GM18502 (cell line): ENCODE data around the gene BOC.

ENCODE experiments used
- ATAC-seq: cut with Tn5 transposase; IDR thresholded peaks from one replicate; pipeline ENCODE4 v1.9.1; 2021; ENCODE audit warnings: mild to moderate bottlenecking; ENCODE audit not compliant: unreplicated experiment, poor library complexity

The BOC gene

DNA sequence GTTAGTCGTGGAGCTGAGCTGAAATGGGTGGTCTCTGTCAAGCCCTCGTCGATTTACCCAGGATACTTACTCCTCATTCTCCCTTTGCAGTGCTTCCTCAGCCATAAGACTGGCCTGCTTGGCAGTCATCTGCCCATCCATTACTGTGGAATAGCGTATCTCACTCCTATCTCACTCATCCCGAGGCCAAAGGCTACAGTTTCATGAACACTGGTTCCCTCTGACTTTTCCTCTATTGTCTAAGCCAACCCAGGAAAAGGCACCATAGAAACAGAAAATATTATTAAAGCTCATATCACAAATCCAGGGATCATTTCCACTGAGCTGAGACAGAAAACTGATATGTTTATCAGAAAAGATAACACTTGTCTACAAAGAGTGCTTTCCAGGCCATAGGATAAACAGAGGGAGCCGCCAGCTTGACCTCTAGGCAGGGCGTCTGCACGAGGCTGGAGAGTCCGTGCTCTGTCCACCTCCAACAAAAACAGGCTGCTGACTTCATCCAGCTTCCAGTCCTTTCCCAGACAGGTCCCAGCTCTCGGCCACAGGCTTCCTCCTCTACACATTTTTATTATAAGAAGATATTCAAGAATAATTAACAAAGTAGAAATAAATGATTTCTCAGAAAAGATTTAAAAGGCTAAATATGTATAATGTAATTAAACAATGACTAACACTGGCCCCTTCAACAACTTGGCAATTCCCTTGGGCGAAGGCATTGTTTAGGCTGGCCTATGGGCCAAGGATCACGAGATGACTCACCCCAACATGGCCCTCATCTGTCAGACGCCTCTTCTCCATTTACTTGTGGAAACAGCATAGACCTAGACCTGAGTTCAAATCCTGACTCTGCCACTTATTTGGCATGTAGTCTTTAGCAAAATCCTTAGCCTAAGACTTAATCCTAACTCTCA is 27.4 kb upstream of the BOC start:
- no peak for ATAC-seq

DNA sequence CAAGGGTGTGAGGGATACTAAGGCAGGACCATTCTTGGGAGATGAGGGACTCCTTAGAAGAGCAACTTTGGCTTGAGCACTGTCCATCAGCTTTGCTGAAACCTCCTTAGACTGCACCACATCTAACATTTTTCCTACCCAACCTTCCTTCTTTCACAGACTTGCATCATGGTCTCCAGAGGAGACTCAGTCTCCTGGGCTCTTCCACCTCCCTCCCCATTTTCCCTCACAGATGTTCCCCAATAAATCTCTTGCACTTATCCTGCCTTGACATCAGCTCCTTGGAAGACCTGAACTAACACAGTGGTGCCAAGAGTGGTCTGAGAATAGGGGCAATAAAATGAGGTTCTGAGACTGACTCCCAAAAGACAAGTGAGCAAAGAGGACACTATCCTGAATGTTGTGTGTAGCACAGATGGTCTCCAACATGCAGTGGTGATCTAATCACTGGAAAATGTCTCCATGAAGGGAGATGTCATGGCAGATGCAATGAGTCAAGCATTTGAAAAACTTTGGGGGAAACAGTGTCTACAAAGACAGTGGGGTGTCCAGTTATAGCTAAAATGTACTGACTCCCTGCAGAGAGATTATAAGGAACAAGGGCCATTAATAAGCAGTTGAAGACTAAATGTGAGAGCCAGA is 26.0 kb upstream of the BOC start:
- no peak for ATAC-seq

DNA sequence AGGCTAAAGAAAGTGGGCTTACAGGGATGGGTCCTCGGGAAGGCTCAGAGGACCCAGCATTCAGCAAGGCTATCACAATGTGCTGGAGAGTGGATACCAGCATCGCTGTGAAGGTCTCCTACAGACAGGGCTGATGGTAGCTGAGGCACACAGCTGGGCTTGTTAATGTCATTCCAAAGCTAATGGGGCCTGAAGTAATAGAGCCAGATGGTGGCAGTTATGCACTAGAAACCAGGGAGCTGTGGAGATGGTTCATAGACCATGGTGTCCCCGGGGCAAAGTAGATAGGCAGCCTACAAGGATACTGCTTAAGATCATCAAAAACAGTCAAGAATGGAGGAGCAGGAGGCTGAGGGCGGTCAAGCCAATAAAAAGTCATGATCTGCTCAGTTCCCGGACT is 24.8 kb upstream of the BOC start:
- ATAC-seq, result no peak

DNA sequence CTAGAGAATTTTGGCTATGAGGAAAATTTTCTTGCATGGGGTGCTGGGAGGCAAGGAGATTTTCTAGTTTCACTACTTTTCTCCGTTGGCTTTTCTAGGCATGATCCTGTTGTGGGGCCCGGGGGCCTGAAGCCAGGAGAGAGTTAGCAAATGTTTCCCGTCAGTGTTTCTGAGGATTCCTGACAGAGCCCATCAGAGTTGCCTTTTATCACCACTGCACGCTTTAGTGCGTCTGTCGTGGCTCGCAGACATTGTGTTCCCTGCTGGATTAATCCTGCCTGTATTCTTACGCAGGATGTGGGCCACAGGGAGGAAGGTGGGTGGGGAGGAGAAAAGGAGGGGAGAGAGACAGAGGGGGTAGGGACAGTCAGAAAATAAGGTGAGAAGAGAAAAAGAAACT is 18.1 kb upstream of the BOC start:
- ATAC-seq, result no peak

DNA sequence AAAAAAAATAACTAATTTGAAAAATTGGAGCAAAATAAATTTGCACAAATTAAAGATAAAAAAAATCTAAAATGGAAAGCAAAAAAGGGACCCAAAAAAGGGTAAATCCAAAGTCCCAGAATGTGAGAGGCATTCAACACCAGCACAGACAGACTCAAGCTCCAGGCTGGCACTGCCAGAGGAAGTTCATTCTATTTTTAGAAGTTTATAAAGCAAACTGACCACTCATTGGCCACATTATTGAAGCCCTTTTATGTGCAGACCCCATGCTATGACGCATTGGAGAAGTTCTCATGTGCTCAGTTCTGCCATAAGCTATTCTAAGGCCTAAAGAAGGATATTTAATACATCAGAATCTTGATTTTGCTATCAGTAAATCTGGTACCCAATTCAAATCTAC is 17.6 kb upstream of the BOC start:
- no peak for ATAC-seq

DNA sequence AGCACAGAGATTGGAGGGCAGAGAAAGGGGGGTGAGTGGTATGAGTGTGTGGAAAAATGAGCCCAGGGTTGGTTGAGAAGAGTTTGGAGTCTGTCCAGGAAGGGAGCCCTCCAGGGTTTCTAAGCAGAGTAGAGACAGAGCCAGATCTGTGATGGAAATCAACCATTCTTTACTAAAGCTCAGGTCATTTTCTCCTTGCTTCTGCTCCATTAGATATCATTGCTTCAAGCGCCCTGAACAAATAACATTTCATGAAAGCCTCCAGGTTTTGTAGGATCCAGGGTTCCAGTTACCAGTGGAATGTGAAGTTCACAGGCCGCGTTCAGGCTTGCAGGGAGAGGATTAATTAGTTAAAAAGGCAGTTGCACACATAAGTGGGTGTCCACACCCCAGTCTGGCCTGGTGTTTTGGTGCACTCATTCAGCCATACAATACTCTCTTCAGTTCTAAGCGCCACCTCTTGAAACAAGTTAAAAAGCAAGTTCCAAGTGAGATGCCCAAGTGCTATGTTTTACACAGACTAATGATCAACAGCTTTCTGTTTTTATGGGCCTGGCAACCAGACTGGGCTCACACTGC is 16.4 kb upstream of the BOC start:
- no peak for ATAC-seq

DNA sequence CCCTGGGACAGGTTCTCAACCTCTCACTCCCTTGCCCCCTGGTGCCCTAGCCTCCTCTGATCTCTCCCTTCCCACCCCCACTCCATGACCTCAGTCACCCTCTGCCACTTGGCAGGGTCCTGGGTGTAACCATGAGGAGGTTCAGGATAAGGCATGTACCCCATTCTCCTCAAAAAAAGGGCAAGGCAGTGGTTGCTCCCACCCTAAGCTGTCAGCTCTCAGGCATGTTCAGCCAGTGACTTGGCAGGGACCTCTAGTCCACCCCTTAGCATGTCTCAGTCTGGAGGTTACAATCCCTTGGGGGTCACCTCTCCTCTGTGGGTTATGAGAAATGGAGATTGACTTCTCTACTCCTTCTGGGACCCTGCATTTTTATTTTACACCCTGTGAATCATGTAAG is 11.0 kb upstream of the BOC start:
- no peak for ATAC-seq

DNA sequence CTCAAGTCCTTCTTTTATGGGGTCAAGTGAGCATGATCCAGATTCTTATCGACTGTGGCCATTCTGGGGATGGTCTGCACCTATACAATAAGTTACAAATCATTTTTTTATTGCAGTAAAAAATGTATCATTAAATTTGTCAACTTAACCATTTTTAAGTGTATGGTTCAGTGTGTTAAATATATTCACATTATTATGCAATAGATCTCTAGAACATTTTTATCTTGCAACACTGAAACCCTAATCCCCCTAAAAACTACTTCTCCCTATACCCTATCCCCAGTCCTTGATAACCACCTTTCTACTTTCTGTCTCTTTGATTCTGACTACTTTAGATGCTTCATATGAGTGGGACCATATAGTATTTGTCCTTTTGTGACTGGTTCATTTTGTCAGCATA is 10.4 kb upstream of the BOC start:
- no peak for ATAC-seq

DNA sequence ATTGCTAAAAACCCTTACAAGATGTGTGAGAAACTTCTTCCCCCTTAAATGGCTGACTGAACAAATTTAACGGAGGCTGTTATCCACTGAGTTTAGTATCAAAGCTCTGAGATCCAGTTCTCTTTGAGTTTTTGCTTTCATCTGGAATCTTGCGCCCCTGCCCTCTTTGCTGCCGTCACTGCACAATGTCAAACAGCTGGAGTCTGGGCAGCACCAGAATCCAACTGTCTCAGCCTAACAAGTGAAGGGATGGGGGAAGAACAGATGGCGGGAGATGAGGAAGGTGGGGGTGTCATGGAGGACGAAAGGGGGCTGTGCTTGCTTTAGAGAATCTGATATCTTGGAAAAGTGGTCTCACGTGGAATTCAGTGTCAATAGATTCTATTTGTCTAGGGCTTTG is 7.0 kb upstream of the BOC start:
- no peak for ATAC-seq

DNA sequence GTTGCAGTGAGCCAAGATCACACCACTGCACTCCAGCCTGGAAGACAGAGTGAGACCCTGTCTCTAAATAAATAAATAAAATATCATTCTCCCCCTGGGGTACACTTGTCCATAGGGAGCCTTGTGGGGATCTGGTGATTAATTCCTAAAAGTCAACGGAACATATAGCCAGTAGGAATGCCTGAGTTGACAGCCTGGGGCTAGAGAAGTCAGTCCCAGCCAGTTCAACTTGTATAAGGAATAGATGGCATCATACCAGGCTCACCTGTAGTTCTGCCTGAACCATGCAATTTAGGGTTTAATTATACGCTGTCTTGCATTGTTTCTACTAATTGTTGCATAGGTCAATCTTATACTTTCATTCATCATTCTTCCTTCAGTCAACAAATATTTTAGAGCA is 5.9 kb upstream of the BOC start:
- no peak for ATAC-seq

DNA sequence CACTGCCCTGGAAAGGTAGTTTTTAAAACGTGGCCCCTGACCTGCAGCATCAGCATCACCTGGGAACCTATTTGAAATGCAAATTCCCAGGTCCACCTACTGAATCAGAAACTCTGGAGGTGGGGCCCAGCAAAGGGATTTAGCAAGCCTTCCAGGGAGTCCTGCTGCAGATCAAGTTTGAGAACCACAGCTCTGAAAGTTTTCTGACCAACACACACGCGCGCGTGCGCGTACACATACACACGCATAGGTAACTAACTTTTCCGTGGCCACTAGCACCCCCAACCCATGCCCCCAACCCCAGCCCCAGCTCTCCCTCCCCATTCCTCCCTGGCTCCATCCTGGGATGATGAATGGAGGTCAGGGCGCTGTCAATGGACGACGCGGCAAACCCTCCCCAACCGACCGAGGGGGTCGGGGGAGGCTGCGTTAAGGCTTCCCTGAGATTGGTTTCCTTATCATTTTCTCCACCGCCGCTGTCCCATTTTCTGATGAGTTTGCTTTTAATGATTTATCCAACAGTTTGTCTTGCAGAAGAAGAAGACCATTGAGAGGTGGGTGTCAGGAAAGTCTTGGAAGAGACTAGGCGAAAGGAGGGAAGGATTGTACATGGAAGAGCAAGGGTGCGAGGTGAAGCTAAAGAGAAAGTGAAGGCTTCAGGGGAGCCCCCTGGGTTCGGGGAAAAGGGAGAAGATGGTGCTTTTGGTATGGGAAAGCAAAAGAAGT is 590 bp upstream of the BOC start:
- ATAC-seq, result no peak

DNA sequence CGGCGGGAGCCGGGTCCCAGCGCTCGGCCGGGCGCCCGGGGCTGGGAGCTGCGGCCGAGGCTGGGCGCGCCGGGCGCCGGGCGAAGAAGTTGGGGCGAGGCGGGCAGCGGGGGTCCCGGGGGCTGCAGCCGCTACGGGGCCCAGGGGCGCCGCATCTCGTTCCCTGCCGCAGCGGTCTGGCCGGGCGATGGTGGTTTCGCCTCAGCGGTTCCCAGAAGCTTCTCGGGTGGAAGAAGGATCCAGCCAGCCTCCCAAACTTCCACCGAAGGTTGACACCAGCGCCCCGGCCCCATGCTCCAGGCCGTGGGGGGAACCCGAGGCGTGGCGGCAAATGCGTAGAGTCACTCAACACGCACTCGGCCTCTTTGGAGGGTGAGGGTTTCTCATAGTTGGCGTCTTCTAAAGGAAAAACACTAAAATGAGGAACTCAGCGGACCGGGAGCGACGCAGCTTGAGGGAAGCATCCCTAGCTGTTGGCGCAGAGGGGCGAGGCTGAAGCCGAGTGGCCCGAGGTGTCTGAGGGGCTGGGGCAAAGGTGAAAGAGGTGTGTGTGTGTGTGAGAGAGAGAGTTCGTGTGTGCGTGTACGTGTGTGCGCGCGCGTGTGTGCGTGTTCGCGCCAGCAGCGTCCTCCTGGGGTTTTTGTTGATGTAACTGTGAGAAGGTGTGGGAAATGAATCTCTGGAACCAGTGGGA is 940 bp downstream of the BOC start:
- no peak for ATAC-seq

DNA sequence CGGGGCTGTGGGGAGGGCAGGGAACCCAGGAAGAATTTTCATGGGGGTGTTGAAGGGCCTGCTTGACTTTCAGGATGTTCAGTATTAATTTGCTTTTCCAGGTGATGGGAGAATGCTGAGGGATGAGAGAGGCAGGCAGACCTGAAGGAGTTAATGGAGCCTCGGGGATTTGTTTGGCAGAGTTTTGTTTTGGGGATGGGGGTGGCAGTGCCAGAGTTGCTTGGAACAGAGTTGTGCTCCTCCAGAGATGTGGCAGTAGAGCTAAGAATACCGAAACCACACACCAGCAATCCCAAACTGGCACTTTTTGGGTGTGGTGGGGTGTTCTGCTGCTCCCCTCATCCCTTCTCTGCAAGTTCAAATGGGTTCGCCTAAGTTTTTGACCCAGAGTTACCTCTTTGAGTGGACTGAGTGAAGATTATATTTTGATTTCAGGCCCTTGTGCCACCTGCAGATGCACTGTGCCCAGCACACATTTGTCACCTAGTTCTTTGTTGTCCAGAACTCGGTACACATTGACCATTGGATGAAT is 1.6 kb downstream of the BOC start:
- no peak for ATAC-seq

DNA sequence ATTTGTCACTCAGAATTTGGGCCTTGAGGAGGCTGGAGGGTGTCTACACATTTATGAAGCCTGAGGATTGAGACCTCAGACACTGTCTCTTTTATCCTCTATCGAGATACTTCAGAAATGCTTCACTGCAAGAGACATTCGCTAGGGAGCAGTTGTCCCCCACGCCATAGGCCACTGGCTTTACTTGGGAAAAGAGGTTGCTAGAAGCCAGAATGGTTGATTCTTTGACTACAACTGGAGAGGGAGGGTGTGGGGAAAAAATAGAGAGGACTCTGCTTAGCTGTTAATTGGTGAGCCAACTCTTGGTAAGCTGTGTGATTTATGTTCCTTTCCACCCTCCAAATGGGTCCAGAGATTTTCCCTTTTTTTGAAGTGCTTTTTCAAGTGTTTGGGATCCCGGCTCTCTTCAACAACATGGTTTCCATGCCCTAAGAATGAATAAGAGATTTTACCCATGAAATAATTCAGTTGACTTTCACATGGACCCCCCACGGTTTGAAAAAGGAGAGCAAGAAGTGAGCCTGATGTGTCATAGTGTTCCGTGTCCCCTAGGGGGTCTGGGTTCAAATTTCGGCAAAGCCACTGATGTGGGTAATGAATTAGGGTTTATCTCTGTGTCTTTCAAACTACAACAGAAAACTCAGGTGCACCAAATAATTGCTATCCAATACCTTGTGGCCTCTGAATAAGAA is 2.7 kb downstream of the BOC start:
- ATAC-seq, result no peak

DNA sequence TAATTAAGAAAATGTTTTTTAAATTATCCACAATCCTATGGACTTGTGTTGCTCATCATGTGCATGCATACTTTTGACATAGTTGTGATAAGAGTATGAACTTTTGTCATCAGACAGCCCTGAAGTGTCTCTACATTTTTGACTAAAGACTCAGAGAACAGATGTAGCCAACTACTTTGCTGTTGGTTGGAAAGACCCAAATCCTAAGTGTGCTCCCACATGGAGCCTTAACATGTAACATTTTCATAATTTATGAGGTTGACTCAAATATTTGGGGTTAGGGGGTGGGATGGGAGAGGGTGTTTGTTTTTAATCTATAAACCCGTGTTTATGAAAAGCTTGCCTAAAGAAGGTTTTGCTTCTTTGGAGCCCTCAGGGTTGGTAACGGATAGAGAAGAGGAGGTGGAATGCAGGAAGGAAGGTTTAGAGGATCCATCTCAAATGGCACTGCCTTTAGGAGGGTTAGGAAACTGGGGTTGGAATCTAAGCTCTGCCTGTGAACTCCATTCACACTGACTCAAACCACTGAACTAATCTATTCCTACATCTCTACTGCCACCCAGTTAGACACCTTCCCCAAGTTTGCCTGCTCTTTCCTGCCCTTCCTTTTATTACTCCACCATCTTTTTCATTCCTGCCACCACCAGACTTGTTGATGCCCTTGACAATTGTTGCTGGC is 3.7 kb downstream of the BOC start:
- ATAC-seq, result no peak

DNA sequence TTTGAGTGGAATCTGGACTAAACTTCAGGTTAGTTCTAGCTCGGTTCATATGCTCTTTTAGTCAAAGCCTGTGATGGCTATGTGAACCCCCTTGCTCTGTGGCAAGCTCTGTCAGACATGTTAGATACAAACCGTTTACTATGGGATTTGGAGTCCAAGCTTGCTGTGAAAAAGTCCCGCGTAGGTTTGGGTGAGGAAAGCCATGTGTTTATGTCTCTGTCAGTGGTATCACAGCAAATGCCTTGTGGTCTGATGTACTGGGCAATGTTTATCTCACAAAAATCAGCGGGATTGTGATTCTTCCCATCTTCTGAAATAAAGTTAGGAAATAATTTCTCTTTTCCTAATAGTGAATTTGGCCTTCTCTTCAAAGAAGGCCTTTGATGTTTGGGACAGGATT is 5.0 kb downstream of the BOC start:
- ATAC-seq, result no peak

DNA sequence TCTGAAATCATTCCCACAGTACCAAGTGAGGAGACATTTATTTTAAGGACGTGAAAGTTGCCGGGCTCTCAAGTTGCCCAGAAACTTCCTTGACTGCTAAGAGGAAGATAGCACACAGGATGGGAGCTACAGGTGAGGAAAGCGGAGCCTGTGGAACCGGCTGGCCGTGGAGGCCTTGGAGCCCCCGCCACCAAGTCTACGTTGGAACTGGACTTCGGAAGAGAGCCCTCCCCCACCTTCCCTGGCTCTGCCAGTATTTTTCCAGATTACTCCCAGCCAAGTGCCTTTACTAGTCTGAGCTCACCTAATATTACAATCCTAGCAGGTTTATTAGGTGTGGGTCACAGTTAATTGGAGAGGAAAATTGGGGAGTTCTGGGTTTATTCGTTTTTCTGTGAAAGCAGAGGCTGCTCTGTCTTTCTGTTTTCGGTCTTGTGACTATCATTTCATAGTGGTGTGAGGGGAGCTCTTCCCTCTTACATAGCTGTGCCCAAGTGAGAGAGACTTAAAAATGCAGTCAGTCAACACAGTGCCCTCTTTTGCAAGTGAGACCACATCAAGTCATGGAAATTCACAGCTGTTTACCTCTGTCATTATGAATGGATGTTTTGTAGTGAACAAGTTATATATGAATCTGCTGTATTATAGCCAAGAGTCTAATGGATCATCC is 6.8 kb downstream of the BOC start:
- ATAC-seq, result no peak

DNA sequence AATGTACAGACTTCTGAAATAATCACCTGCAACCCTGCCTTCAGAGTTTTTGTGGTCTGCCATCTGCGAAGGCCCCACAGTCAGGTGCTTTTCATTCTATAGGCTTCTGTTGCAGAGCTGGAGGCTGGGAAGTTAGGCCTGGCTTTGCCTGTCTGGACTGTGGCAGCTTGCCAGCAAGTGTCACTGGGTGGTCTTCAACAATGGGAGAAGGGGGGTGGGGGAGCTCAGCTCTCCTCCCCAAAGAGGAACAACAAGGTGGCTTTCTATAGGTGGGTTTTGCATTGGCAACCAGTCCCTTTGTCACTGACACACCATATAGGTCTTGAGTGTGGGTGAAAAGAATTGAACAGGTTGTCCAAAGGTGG is 7.3 kb downstream of the BOC start:
- no peak for ATAC-seq
